HEK293 (cell line): ENCODE results near the gene FRAS1.

Experiments used
- CTCF ChIA-PET: fragments of 350-600 bp; formaldehyde crosslinking; extraction: SDS; loops from one replicate; lab custom pipeline; 2021; ENCODE audit warnings: antibody characterized with exemption; lab: Yijun Ruan, JAX
- POLR2A ChIA-PET: fragments of 300-600 bp; formaldehyde crosslinking; extraction: SDS; loops from one replicate; lab custom pipeline; 2020; ENCODE audit warnings: antibody characterized with exemption, inconsistent platforms; lab: Yijun Ruan, JAX
- H3K27ac ChIP-seq: fragments of 200-500 bp; sonication (Bioruptor generic); 2 replicates; pipeline ENCODE4 v1.5.1; 2014; ENCODE audit warnings: low read depth, low read length, control low read depth, inconsistent platforms; ENCODE audit errors: extremely low read depth
- H3K36me3 ChIP-seq, 2 experiments: fragments of 200-500 bp in 1 of 2; sonication (Bioruptor generic) in 1 of 2; 1 replicate in 1 of 2; 2 replicates in 1 of 2; pipeline ENCODE4 v1.5.1; 2014 to 2017; ENCODE audit warnings: inconsistent platforms in 2 of 2, low read length in 2 of 2; ENCODE audit not compliant: control insufficient read depth in 2 of 2, insufficient read depth in 1 of 2
- H3K4me1 ChIP-seq: fragments of 200-500 bp; sonication (Bioruptor generic); 2 replicates; pipeline ENCODE4 v1.5.1; 2014; ENCODE audit warnings: mild to moderate bottlenecking, low read length, inconsistent platforms; ENCODE audit not compliant: control insufficient read depth, insufficient read depth
- H3K4me3 ChIP-seq: 2 replicates; pipeline ENCODE4 v1.5.1; 2011; ENCODE audit warnings: low read depth, mild to moderate bottlenecking, control low read depth, low read length, moderate library complexity
- H3K9me3 ChIP-seq: fragments of 200-500 bp; sonication (Bioruptor generic); 2 replicates; pipeline ENCODE4 v1.5.1; 2014; ENCODE audit warnings: low read depth, low read length, inconsistent platforms; ENCODE audit not compliant: control insufficient read depth, insufficient read depth
- BCL11A ChIP-seq: fragments of 450-650 bp; formaldehyde crosslinking; IDR thresholded peaks from 2 replicates; pipeline ENCODE4 v1.5.1; 2016; ENCODE audit warnings: low read depth, missing biosample characterization, missing genetic modification characterization
- BCL11B ChIP-seq: fragments of 450-650 bp; formaldehyde crosslinking; IDR thresholded peaks from 2 replicates; pipeline ENCODE4 v1.5.1; 2016; ENCODE audit warnings: low read depth, missing biosample characterization, missing genetic modification characterization
- FEZF1 ChIP-seq: fragments of 450-650 bp; formaldehyde crosslinking; IDR thresholded peaks from 2 replicates; pipeline ENCODE4 v1.5.1; 2016; ENCODE audit warnings: missing biosample characterization, missing genetic modification characterization
- GLIS1 ChIP-seq: fragments of 450-650 bp; formaldehyde crosslinking; IDR thresholded peaks from 2 replicates; pipeline ENCODE4 v1.5.1; 2016; ENCODE audit warnings: missing biosample characterization, missing genetic modification characterization
- IKZF3 ChIP-seq: fragments of 450-650 bp; IDR thresholded peaks from 2 replicates; pipeline ENCODE4 v1.5.0; 2018; ENCODE audit warnings: missing biosample characterization, mild to moderate bottlenecking, missing genetic modification characterization, moderate library complexity
- KLF16 ChIP-seq: fragments of 450-650 bp; formaldehyde crosslinking; IDR thresholded peaks from 2 replicates; pipeline ENCODE4 v1.5.1; 2017; ENCODE audit warnings: missing biosample characterization, missing genetic modification characterization
- MZF1 ChIP-seq: fragments of 450-650 bp; formaldehyde crosslinking; IDR thresholded peaks from 2 replicates; pipeline ENCODE4 v1.5.1; 2017; ENCODE audit warnings: missing biosample characterization, missing genetic modification characterization, borderline replicate concordance
- PRDM1 ChIP-seq: fragments of 450-650 bp; formaldehyde crosslinking; IDR thresholded peaks from 2 replicates; pipeline ENCODE4; 2016; ENCODE audit warnings: missing biosample characterization, missing genetic modification characterization
- TCF7L2 ChIP-seq: IDR thresholded peaks from 2 replicates; pipeline ENCODE4 v1.6.1; 2011; ENCODE audit warnings: low read depth, mild to moderate bottlenecking, inconsistent platforms, low read length, moderate library complexity, borderline replicate concordance
- YY2 ChIP-seq: fragments of 450-650 bp; formaldehyde crosslinking; IDR thresholded peaks from 2 replicates; pipeline ENCODE4 v1.5.1; 2016; ENCODE audit warnings: missing biosample characterization, missing genetic modification characterization
- ZEB2 ChIP-seq: fragments of 450-650 bp; formaldehyde crosslinking; IDR thresholded peaks from 2 replicates; pipeline ENCODE4 v1.5.1; 2016; ENCODE audit warnings: missing biosample characterization, missing genetic modification characterization
- ZIC2 ChIP-seq: fragments of 450-650 bp; formaldehyde crosslinking; IDR thresholded peaks from 2 replicates; pipeline ENCODE4 v1.5.1; 2016; ENCODE audit warnings: missing biosample characterization, missing genetic modification characterization
- ZNF324 ChIP-seq: fragments of 450-650 bp; formaldehyde crosslinking; IDR thresholded peaks from 2 replicates; pipeline ENCODE4 v1.5.1; 2016; ENCODE audit warnings: missing biosample characterization, missing genetic modification characterization
- ZNF521 ChIP-seq: fragments of 450-650 bp; formaldehyde crosslinking; IDR thresholded peaks from 2 replicates; pipeline ENCODE4 v1.5.1; 2017; ENCODE audit warnings: missing biosample characterization, mild to moderate bottlenecking, missing genetic modification characterization
- ZNF561 ChIP-seq: fragments of 450-650 bp; IDR thresholded peaks from 2 replicates; pipeline ENCODE4 v1.5.1; 2018; ENCODE audit warnings: missing biosample characterization, missing genetic modification characterization, borderline replicate concordance
- ZNF623 ChIP-seq: fragments of 450-650 bp; formaldehyde crosslinking; IDR thresholded peaks from 2 replicates; pipeline ENCODE4 v1.5.1; 2016; ENCODE audit warnings: missing biosample characterization, missing genetic modification characterization
- ZNF629 ChIP-seq: fragments of 450-650 bp; formaldehyde crosslinking; IDR thresholded peaks from 2 replicates; pipeline ENCODE4 v1.5.1; 2017; ENCODE audit warnings: missing biosample characterization, missing genetic modification characterization
- ZNF76 ChIP-seq: fragments of 450-650 bp; formaldehyde crosslinking; IDR thresholded peaks from 2 replicates; pipeline ENCODE4; 2016; ENCODE audit warnings: low read depth, missing biosample characterization, missing genetic modification characterization, borderline replicate concordance
- ZSCAN23 ChIP-seq: fragments of 450-650 bp; formaldehyde crosslinking; IDR thresholded peaks from 2 replicates; pipeline ENCODE4 v1.5.1; 2016; ENCODE audit warnings: missing biosample characterization, missing genetic modification characterization
- TF ChIP-seq, protein P1 (sequence below): fragments of 450-650 bp; formaldehyde crosslinking; IDR thresholded peaks from 2 replicates; pipeline ENCODE4 v1.5.1; 2016; ENCODE audit warnings: missing biosample characterization, missing genetic modification characterization, borderline replicate concordance
- TF ChIP-seq, protein P2 (sequence below): fragments of 450-650 bp; formaldehyde crosslinking; IDR thresholded peaks from 2 replicates; pipeline ENCODE4 v1.5.1; 2016; ENCODE audit warnings: missing biosample characterization, missing genetic modification characterization, borderline replicate concordance
- TF ChIP-seq, protein P3 (sequence below): fragments of 450-650 bp; formaldehyde crosslinking; conservative IDR thresholded peaks from 2 replicates; pipeline ENCODE4 v1.5.1; 2016; ENCODE audit warnings: low read depth, missing biosample characterization, missing genetic modification characterization

The FRAS1 gene

DNA sequence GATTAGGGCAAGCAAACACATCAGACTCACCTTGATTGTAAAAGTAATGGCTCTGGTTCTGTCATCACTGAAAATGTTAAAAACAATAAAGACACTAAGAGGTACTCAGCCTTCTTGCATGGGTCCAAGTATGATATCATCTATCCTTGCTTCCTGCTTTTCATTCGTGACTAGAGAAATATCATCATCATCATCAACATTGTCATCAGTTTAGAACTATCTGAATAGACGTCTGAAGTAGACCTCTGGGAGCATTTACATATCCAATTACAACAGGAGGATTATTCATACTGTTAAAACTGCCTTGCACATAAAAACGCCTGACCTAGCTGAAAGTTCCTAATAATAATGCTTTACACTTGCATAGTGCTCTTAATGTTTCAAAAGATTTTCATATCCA, 9.8 kb upstream of the FRAS1 start (continued):
- TF ChIP-seq, protein P1, sequence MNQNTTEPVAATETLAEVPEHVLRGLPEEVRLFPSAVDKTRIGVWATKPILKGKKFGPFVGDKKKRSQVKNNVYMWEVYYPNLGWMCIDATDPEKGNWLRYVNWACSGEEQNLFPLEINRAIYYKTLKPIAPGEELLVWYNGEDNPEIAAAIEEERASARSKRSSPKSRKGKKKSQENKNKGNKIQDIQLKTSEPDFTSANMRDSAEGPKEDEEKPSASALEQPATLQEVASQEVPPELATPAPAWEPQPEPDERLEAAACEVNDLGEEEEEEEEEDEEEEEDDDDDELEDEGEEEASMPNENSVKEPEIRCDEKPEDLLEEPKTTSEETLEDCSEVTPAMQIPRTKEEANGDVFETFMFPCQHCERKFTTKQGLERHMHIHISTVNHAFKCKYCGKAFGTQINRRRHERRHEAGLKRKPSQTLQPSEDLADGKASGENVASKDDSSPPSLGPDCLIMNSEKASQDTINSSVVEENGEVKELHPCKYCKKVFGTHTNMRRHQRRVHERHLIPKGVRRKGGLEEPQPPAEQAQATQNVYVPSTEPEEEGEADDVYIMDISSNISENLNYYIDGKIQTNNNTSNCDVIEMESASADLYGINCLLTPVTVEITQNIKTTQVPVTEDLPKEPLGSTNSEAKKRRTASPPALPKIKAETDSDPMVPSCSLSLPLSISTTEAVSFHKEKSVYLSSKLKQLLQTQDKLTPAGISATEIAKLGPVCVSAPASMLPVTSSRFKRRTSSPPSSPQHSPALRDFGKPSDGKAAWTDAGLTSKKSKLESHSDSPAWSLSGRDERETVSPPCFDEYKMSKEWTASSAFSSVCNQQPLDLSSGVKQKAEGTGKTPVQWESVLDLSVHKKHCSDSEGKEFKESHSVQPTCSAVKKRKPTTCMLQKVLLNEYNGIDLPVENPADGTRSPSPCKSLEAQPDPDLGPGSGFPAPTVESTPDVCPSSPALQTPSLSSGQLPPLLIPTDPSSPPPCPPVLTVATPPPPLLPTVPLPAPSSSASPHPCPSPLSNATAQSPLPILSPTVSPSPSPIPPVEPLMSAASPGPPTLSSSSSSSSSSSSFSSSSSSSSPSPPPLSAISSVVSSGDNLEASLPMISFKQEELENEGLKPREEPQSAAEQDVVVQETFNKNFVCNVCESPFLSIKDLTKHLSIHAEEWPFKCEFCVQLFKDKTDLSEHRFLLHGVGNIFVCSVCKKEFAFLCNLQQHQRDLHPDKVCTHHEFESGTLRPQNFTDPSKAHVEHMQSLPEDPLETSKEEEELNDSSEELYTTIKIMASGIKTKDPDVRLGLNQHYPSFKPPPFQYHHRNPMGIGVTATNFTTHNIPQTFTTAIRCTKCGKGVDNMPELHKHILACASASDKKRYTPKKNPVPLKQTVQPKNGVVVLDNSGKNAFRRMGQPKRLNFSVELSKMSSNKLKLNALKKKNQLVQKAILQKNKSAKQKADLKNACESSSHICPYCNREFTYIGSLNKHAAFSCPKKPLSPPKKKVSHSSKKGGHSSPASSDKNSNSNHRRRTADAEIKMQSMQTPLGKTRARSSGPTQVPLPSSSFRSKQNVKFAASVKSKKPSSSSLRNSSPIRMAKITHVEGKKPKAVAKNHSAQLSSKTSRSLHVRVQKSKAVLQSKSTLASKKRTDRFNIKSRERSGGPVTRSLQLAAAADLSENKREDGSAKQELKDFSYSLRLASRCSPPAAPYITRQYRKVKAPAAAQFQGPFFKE (tag by site-specific recombination) = no peak
- TF ChIP-seq, protein P2, sequence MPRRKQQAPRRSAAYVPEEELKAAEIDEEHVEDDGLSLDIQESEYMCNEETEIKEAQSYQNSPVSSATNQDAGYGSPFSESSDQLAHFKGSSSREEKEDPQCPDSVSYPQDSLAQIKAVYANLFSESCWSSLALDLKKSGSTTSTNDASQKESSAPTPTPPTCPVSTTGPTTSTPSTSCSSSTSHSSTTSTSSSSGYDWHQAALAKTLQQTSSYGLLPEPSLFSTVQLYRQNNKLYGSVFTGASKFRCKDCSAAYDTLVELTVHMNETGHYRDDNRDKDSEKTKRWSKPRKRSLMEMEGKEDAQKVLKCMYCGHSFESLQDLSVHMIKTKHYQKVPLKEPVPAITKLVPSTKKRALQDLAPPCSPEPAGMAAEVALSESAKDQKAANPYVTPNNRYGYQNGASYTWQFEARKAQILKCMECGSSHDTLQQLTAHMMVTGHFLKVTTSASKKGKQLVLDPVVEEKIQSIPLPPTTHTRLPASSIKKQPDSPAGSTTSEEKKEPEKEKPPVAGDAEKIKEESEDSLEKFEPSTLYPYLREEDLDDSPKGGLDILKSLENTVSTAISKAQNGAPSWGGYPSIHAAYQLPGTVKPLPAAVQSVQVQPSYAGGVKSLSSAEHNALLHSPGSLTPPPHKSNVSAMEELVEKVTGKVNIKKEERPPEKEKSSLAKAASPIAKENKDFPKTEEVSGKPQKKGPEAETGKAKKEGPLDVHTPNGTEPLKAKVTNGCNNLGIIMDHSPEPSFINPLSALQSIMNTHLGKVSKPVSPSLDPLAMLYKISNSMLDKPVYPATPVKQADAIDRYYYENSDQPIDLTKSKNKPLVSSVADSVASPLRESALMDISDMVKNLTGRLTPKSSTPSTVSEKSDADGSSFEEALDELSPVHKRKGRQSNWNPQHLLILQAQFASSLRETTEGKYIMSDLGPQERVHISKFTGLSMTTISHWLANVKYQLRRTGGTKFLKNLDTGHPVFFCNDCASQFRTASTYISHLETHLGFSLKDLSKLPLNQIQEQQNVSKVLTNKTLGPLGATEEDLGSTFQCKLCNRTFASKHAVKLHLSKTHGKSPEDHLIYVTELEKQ = peak; percentile 73
- TF ChIP-seq ZNF521 (tag by site-specific recombination) = no peak

DNA sequence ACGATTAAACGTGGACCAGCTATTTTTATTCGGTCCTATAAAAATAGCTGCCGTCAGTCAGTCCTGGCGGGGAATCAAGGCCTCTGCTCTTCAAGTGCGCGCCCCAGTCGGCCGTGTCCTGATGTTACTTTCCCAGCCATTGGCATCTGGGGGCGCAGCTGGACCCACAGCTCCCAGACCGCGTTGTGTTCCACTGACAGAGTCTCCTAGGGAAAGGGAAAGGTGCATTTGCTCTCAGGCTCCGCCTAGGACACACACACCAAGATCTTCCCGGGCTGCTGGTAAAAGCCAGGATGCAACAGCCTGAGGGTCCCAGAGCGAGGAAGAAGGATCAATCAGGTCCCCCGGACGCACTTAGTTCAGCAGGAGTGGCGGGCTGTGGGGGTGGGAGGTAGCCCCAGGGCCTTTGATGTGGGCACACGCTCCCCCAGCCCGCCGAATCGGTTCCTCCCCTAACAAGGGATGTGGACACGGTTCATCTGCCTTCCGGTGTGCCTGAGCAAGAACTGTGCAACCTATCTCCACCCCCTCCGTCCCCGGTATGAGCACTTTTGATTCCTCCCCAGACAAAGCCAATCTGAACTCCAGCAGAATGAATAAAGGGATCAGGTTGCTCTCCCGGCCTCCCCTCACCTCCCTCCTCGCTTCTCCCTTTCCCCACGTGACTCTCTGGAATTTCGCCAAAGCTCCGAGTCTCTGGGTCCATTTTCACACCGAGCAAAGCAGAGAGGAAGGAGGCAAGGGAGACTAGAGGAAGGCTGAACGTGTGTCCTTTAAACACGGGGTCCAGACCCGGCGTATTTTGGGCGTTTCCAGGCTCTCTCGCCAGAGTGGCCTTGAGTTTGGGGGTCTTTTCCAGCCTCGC, 626 bp upstream of the FRAS1 start:
- H3K4me1 ChIP-seq = no peaks in the 10 kb centered on the region
- H3K9me3 ChIP-seq = no peaks in the 10 kb centered on the region
- no peaks in the 10 kb centered on the region for H3K36me3 ChIP-seq
- peak overlapping the region; percentile 71 for H3K4me3 ChIP-seq
- ChIA-PET POLR2A (interaction anchor here (0.7 to 2.4 kb wide), 7 partner anchors 9 to 606 kb away, joined by 3 to 9 read pairs (median 3); no protein-coding TSS in a partner anchor), CTCF (interaction anchor here (0.6 to 1.6 kb wide), 5 partner anchors 16 to 1000 kb away, joined by 3 to 7 read pairs (median 4); no protein-coding TSS in a partner anchor)
- H3K27ac ChIP-seq = peak overlapping the region; percentile 86
- TF ChIP-seq ZSCAN23 = 0 out of 2 replicates have a peak, but pooled peaks have one; percentile 53
- TF ChIP-seq KLF16 (tag by site-specific recombination) = 0 out of 2 replicates have a peak, but pooled peaks have one; percentile 52
- TF ChIP-seq, protein P3, sequence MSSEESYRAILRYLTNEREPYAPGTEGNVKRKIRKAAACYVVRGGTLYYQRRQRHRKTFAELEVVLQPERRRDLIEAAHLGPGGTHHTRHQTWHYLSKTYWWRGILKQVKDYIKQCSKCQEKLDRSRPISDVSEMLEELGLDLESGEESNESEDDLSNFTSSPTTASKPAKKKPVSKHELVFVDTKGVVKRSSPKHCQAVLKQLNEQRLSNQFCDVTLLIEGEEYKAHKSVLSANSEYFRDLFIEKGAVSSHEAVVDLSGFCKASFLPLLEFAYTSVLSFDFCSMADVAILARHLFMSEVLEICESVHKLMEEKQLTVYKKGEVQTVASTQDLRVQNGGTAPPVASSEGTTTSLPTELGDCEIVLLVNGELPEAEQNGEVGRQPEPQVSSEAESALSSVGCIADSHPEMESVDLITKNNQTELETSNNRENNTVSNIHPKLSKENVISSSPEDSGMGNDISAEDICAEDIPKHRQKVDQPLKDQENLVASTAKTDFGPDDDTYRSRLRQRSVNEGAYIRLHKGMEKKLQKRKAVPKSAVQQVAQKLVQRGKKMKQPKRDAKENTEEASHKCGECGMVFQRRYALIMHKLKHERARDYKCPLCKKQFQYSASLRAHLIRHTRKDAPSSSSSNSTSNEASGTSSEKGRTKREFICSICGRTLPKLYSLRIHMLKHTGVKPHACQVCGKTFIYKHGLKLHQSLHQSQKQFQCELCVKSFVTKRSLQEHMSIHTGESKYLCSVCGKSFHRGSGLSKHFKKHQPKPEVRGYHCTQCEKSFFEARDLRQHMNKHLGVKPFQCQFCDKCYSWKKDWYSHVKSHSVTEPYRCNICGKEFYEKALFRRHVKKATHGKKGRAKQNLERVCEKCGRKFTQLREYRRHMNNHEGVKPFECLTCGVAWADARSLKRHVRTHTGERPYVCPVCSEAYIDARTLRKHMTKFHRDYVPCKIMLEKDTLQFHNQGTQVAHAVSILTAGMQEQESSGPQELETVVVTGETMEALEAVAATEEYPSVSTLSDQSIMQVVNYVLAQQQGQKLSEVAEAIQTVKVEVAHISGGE (tag by site-specific recombination) = peak; percentile 96
- peak; percentile 48; the same call in 1 of the 2 replicates for TF ChIP-seq ZNF76 (tag by site-specific recombination)
- TF ChIP-seq ZEB2 (tag by site-specific recombination) = peak; percentile 70
- TF ChIP-seq ZNF629 (tag by site-specific recombination) = 0 out of 2 replicates have a peak, but pooled peaks have one; percentile 39
- 0 out of 2 replicates have a peak, but pooled peaks have one; percentile 53 for TF ChIP-seq BCL11B (tag by site-specific recombination)
- TF ChIP-seq GLIS1 (tag by site-specific recombination) = peak; percentile 72; the same call in 1 of the 2 replicates
- TF ChIP-seq ZIC2 (tag by site-specific recombination) = peak; percentile 8; the same call in 1 of the 2 replicates
- TF ChIP-seq IKZF3 (tag by site-specific recombination) = peak; percentile 84
- peak; percentile 77; the same call in 1 of the 2 replicates for TF ChIP-seq TCF7L2
- TF ChIP-seq FEZF1 = peak; percentile 32
- TF ChIP-seq BCL11A (tag by site-specific recombination) = no peak
- peak; percentile 27; the same call in 1 of the 2 replicates for TF ChIP-seq ZNF561
- TF ChIP-seq ZNF623 (tag by site-specific recombination) = peak; percentile 59
- TF ChIP-seq YY2 (tag by site-specific recombination) = no peak
- TF ChIP-seq ZNF324 (tag by site-specific recombination) = peak; percentile 74; the same call in 1 of the 2 replicates
- peak; percentile 55 for TF ChIP-seq PRDM1 (tag by site-specific recombination)
- TF ChIP-seq MZF1 = peak; percentile 98
